HCT116 (cell line): ENCODE measurements around the gene UBTF. TPM values are rescaled to one million over a fixed set of nuclear protein-coding genes. Genes with fewer than 3 reads are reported as not detected.

Experiments
- ATAC-seq: fragments of 200-7000 bp; cut with Tn5 transposase; 2 replicates; pipeline ENCODE4 v1.9.1; 2020; ENCODE audit warnings: mild to moderate bottlenecking, moderate library complexity
- BruUV-seq: library from RNA; stranded (reverse); fragments of 400-500 nt; replicated peaks from 2 replicates; lab custom pipeline; 2021; lab: Mats Ljungman, UMichigan
- CTCF ChIA-PET: fragments of 300-600 bp; sonication (Branson Sonifier 250); formaldehyde crosslinking; loops from one replicate; lab custom pipeline; 2021; ENCODE audit warnings: antibody characterized with exemption; lab: Charles Lee
- POLR2A ChIA-PET: fragments of 300-600, 350-600 bp; sonication (Branson Sonifier 250); formaldehyde crosslinking; loops from one replicate; lab custom pipeline; 2021; ENCODE audit warnings: antibody characterized with exemption; lab: Charles Lee
- RAD21 ChIA-PET, 2 experiments: fragments of 300-600 bp; sonication (Branson Sonifier 250); formaldehyde crosslinking; loops; one replicate each; lab custom pipeline; 2023; ENCODE audit warnings: low total read pairs in 2 of 2; ENCODE audit not compliant: uncharacterized antibody in 2 of 2, unreplicated experiment in 2 of 2, low non-redundant PET in 1 of 2; lab: Charles Lee
- DNase-seq: peaks from one replicate; pipeline ENCODE4 v3.0.0-alpha.2; 2010; ENCODE audit warnings: low read depth, low spot score
- H2AFZ ChIP-seq: fragments of 200-600 bp; shearing (Covaris generic), sonication (generic); 2 replicates; pipeline ENCODE4 v1.6.1; 2017; ENCODE audit warnings: low read depth, mixed run types, mixed read lengths, antibody characterized with exemption, low read length; ENCODE audit not compliant: poor library complexity, severe bottlenecking
- H3K27ac ChIP-seq: 2 replicates; pipeline ENCODE4 v1.5.1; 2012; ENCODE audit warnings: low read depth, low read length
- H3K27me3 ChIP-seq: fragments of 200-600 bp; sonication (generic); 2 replicates; pipeline ENCODE4 v1.6.1; 2016; ENCODE audit warnings: mixed run types, low read length, mixed read lengths; ENCODE audit not compliant: insufficient read depth
- H3K36me3 ChIP-seq, 2 experiments: fragments of 200-500 bp in 1 of 2; fragments of 200-600 bp in 1 of 2; sonication (Bioruptor generic) in 1 of 2; sonication (generic) in 1 of 2; 2 replicates each; pipeline versions ENCODE4 v1.5.1 to v1.6.1; 2014 to 2016; ENCODE audit warnings: low read length in 2 of 2, inconsistent platforms in 1 of 2, mixed read lengths in 1 of 2, mixed run types in 1 of 2; ENCODE audit not compliant: insufficient read depth in 2 of 2, control insufficient read depth in 1 of 2
- H3K4me1 ChIP-seq, 2 experiments: fragments of 200-600 bp in 1 of 2; sonication (generic) in 1 of 2; 2 replicates each; pipeline versions ENCODE4 v1.5.1 to v1.6.1; 2012 to 2017; ENCODE audit warnings: low read length in 2 of 2, inconsistent platforms in 1 of 2, mild to moderate bottlenecking in 1 of 2, mixed read lengths in 1 of 2, mixed run types in 1 of 2, moderate library complexity in 1 of 2; ENCODE audit not compliant: insufficient read depth in 2 of 2, control insufficient read depth in 1 of 2
- H3K4me2 ChIP-seq: fragments of 200-600 bp; sonication (generic); 2 replicates; pipeline ENCODE4 v1.6.1; 2017; ENCODE audit warnings: mixed run types, low read length, mixed read lengths
- H3K4me3 ChIP-seq, 2 experiments: fragments of 200-600 bp in 1 of 2; sonication (generic) in 1 of 2; replicated peaks in 1 of 2; 2 replicates each; pipeline ENCODE4 v1.5.1; 2011 to 2016; ENCODE audit warnings: low read length in 2 of 2, control low read depth in 1 of 2, low read depth in 1 of 2, mild to moderate bottlenecking in 1 of 2, mixed read lengths in 1 of 2, mixed run types in 1 of 2
- H3K79me2 ChIP-seq: fragments of 200-600 bp; sonication (generic); 2 replicates; pipeline ENCODE4 v1.6.1; 2017; ENCODE audit warnings: mild to moderate bottlenecking, mixed run types, low read length, moderate library complexity, mixed read lengths; ENCODE audit not compliant: insufficient read depth
- H3K9ac ChIP-seq: fragments of 200-600 bp; sonication (generic); 2 replicates; pipeline ENCODE4 v1.6.1; 2016; ENCODE audit warnings: low read length, mixed read lengths
- H3K9me2 ChIP-seq: fragments of 200-600 bp; sonication (generic), shearing (Covaris generic); 2 replicates; pipeline ENCODE4 v1.6.1; 2017; ENCODE audit warnings: mixed run types, mild to moderate bottlenecking, moderate library complexity; ENCODE audit not compliant: insufficient read depth
- H3K9me3 ChIP-seq, 2 experiments: fragments of 200-500 bp in 1 of 2; fragments of 200-600 bp in 1 of 2; sonication (Bioruptor generic) in 1 of 2; sonication (generic) in 1 of 2; 2 replicates each; pipeline ENCODE4 v1.6.1; 2014 to 2017; ENCODE audit warnings: low read length in 2 of 2, mixed read lengths in 2 of 2, inconsistent platforms in 1 of 2, low read depth in 1 of 2, mild to moderate bottlenecking in 1 of 2, mixed run types in 1 of 2, moderate library complexity in 1 of 2; ENCODE audit not compliant: control insufficient read depth in 1 of 2, insufficient read depth in 1 of 2
- H4K20me1 ChIP-seq: fragments of 200-600 bp; sonication (generic), shearing (Covaris generic); 2 replicates; pipeline ENCODE4 v1.6.1; 2017; ENCODE audit warnings: mixed run types, mild to moderate bottlenecking, moderate library complexity; ENCODE audit not compliant: insufficient read depth
- ATF3 ChIP-seq: IDR thresholded peaks from 2 replicates; pipeline ENCODE4 v1.6.1; 2012
- CTCF ChIP-seq, 3 experiments: fragments of 200-600 bp in 1 of 3; sonication (generic) in 1 of 3; IDR thresholded peaks in 2 of 3; conservative IDR thresholded peaks in 1 of 3; 2 replicates each; pipeline ENCODE4 v1.5.1; 2012 to 2017; ENCODE audit warnings: low read depth in 2 of 3, low read length in 2 of 3, antibody characterized with exemption in 1 of 3, borderline replicate concordance in 1 of 3, control low read depth in 1 of 3, mild to moderate bottlenecking in 1 of 3, mixed read lengths in 1 of 3, mixed run types in 1 of 3, moderate library complexity in 1 of 3; ENCODE audit not compliant: insufficient read depth in 1 of 3
- EGR1 ChIP-seq: IDR thresholded peaks from 2 replicates; pipeline ENCODE4 v1.6.1; 2012; ENCODE audit warnings: low read depth
- ELF1 ChIP-seq: IDR thresholded peaks from 2 replicates; pipeline ENCODE4 v1.6.1; 2012; ENCODE audit warnings: low read depth, borderline replicate concordance
- EZH2phosphoT487 ChIP-seq: fragments of 200-600 bp; IDR thresholded peaks from 2 replicates; pipeline ENCODE4 v1.6.1; 2018; ENCODE audit warnings: antibody characterized with exemption, borderline replicate concordance
- FOSL1 ChIP-seq: IDR thresholded peaks from 2 replicates; pipeline ENCODE4 v1.6.1; 2012; ENCODE audit warnings: low read depth
- SP1 ChIP-seq: IDR thresholded peaks from 2 replicates; pipeline ENCODE4 v1.6.1; 2012; ENCODE audit warnings: low read depth
- ZBTB33 ChIP-seq: IDR thresholded peaks from 2 replicates; pipeline ENCODE4 v1.6.1; 2011; ENCODE audit warnings: mild to moderate bottlenecking, low read length, moderate library complexity; ENCODE audit not compliant: insufficient replicate concordance; ENCODE audit errors: extremely low read depth
- ZFX ChIP-seq: fragments of 450-650 bp; IDR thresholded peaks from 2 replicates; pipeline ENCODE4 v1.6.1; 2017
- ZNF274 ChIP-seq: fragments of 200-500 bp; sonication (Bioruptor generic); IDR thresholded peaks from 2 replicates; pipeline ENCODE4 v1.6.1; 2014; ENCODE audit warnings: mild to moderate bottlenecking, low read depth, low read length, inconsistent platforms
- intact Hi-C: fragments of 100-400 bp; cut with micrococcal nuclease; formaldehyde crosslinking; loops from 2 replicates; pipeline ENCODE4 v1.10.0; 2022
- total RNA-seq: library from RNA; stranded (reverse); gene quantifications from one replicate; pipeline ENCODE4 v1.2.1, GENCODE V29; 2021; ENCODE audit not compliant: unreplicated experiment

Gene UBTF
- total RNA-seq, 1 experiment from 2014 or later: 84.3 TPM

- TF ChIP-seq SP1 (no peak), FOSL1 (no peak)
Measured at GRCh38 chr17:44207743-44208142, 11.7 kb downstream of the UBTF start (continued).

GRCh38 chr17:44207319-44207718, 12.2 kb downstream of the UBTF start:
- TF ChIP-seq ATF3 (no peak), ZFX (no peak)
- RAD21 ChIA-PET: interaction anchor here in 1 of 2 experiments (0.6 kb wide), 1 partner anchor 23 kb away, joined by 3 read pairs; no protein-coding TSS in a partner anchor
- Histone ChIP-seq H4K20me1 (no peaks in the 10 kb centered on the region), H3K9ac (no peak overlapping the region), H2AFZ (no peak overlapping the region), H3K79me2 (peaks cover 11% of the 10 kb centered on the region; the same call in 1 of the 2 replicates), H3K36me3 (peaks cover 8 to 37% of the 10 kb centered on the region in 2 experiments; a peak in 3 of 4 replicates), H3K4me3 (no peak overlapping the region), H3K4me2 (no peak overlapping the region), H3K9me3 (no peaks in the 10 kb centered on the region), H3K9me2 (no peaks in the 10 kb centered on the region), H3K27ac (no peak overlapping the region), H3K4me1 (peaks cover 47 to 80% of the 10 kb centered on the region in 2 experiments), H3K27me3 (no peaks in the 10 kb centered on the region)
- POLR2A ChIA-PET: interaction anchor here (2.1 kb wide), 1 partner anchor 21 kb away, joined by 4 read pairs; the partner anchor contains the start of gene TMUB2
- BruUV-seq: no TSS peak
- no peak for ATAC-seq
- CTCF ChIA-PET: interaction anchor here (1.3 to 2.6 kb wide), 3 partner anchors 11 to 316 kb away, joined by 5 to 11 read pairs (median 9); no protein-coding TSS in a partner anchor
- DNase-seq: no peak
- intact Hi-C loops: no loop called here

GRCh38 chr17:44206825-44207155, 12.7 kb downstream of the UBTF start:
- no TSS peak for BruUV-seq
- CTCF ChIA-PET: interaction anchor here (2.4 to 2.6 kb wide), 2 partner anchors 12 to 124 kb away, joined by 9 to 11 read pairs; no protein-coding TSS in a partner anchor
- intact Hi-C loops: no loop called here
- TF ChIP-seq CTCF (IDR thresholded peaks at IDR 0.05 in 2 of 3, conservative IDR thresholded peaks at IDR 0.05 in 1 of 3; ENCODE audit: borderline replicate concordance in 1 of 3, insufficient read depth in 1 of 3, low read depth in 2 of 3, low read length in 2 of 3): no peak
- TF ChIP-seq EZH2phosphoT487: no peak
- no peak for TF ChIP-seq ZBTB33
- no peak for TF ChIP-seq EGR1
- TF ChIP-seq ELF1: no peak
- no peak for TF ChIP-seq ZNF274
- TF ChIP-seq ZFX: no peak
- no peak for TF ChIP-seq FOSL1

More at GRCh38 chr17:44206825-44207155, 12.7 kb downstream of the UBTF start:
- Histone ChIP-seq H3K4me3 (no peak overlapping the region), H3K9ac (no peak overlapping the region), H3K36me3 (peaks cover 8 to 34% of the 10 kb centered on the region in 2 experiments; a peak in 3 of 4 replicates), H3K27ac (no peak overlapping the region), H4K20me1 (no peaks in the 10 kb centered on the region), H3K27me3 (no peaks in the 10 kb centered on the region), H3K4me2 (no peak overlapping the region), H3K4me1 (peaks cover 49 to 80% of the 10 kb centered on the region in 2 experiments), H3K9me2 (no peaks in the 10 kb centered on the region), H3K79me2 (peaks cover 11% of the 10 kb centered on the region; the same call in 1 of the 2 replicates), H3K9me3 (no peaks in the 10 kb centered on the region), H2AFZ (no peak overlapping the region)
- ATAC-seq (no peak), DNase-seq (no peak)
- ChIA-PET POLR2A (interaction anchor here (2.1 kb wide), 1 partner anchor 20 kb away, joined by 4 read pairs; the partner anchor contains the start of gene TMUB2), RAD21 (no interaction called here)
